Activated CD4-positive, alpha-beta T cell treated with anti-CD3 and anti-CD28 coated beads, Interleukin-2, amount 10 ng/mL, durations not matched to agents 24 days and 14 days (primary cell): Measurements from ENCODE around the gene SMAD6. TPM values are rescaled to one million over a fixed set of nuclear protein-coding genes. Genes with fewer than 3 reads are reported as not detected.

Experiments
- DNase-seq: peaks from one replicate; pipeline ENCODE4 v3.0.0; 2022
- H3K27ac Mint-ChIP-seq: one replicate; pipeline ENCODE4 v1.8.0; 2022; ENCODE audit warnings: mild to moderate bottlenecking, mixed read lengths
- H3K27me3 Mint-ChIP-seq: one replicate; pipeline ENCODE4 v1.8.0; 2022; ENCODE audit warnings: mixed read lengths
- H3K36me3 Mint-ChIP-seq: one replicate; pipeline ENCODE4 v1.8.0; 2022; ENCODE audit warnings: low read depth, mild to moderate bottlenecking, mixed read lengths
- H3K4me1 Mint-ChIP-seq: one replicate; pipeline ENCODE4 v1.8.0; 2021; ENCODE audit warnings: mixed read lengths
- H3K4me3 Mint-ChIP-seq: one replicate; pipeline ENCODE4 v1.8.0; 2022; ENCODE audit warnings: mild to moderate bottlenecking, moderate library complexity, mixed read lengths
- H3K9me3 Mint-ChIP-seq: one replicate; pipeline ENCODE4 v1.8.0; 2021; ENCODE audit warnings: mixed read lengths
- intact Hi-C: fragments of 100-400 bp; cut with micrococcal nuclease; formaldehyde crosslinking; loops from one replicate; pipeline ENCODE4 v1.15.1; 2023
- total RNA-seq: library from RNA; stranded (reverse); gene quantifications from 2 replicates; pipeline ENCODE4 v1.2.3, GENCODE V29; 2022

Gene SMAD6
- total RNA-seq, 1 donor from 2014 or later = 0.40 TPM

DNA sequence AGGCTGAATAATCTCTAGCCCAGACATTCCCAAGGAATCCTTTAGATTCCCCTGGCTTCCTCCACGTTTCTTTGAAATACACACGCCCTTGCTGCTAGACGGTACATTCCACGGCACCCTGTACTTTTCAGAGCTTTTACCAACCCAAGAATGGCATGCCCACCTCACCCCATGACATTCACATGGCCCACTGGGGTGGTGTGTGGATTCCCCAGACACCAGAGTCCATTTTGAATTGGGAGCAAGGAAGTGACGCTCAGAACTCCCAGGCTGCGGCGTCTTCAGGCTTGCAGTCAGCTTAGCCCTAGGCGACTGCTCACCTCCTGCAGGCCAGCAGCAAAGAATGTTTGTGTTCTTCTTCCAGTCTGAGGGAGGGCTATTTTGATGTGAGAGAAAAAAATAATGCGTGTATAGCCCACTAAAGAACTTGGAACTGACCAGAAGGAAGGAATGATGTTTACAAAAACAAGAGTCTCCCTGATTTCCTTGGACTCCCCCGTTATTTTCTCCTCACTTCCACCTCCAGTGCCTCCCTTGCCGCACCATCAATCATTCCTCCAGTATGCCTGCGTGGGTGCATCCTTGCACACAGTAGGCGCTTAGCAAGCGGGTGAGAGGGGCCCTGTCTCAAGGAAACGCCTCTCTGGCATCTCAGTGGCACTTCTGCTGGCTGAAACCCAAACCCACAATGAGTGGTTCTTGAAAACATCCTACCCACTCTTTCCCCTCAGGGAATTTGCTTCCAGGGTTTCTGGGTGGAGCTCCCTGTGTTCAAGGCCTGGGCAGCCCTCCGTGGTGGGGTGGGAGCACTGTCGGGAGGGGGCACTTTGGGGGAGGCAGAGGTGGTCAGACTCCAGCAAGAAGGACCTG lies 59.9 kb downstream of the SMAD6 start:
- Mint-ChIP-seq H3K9me3 (no peaks in the 10 kb centered on the region), H3K36me3 (no peaks in the 10 kb centered on the region), H3K27me3 (peaks cover 41% of the 10 kb centered on the region), H3K27ac (no peak overlapping the region), H3K4me1 (peaks cover 5% of the 10 kb centered on the region), H3K4me3 (no peak overlapping the region)
- no peak for DNase-seq
- intact Hi-C loops = no loop called here

- intact Hi-C loops = no loop called here
- DNase-seq = no peak
- Mint-ChIP-seq H3K36me3 (no peaks in the 10 kb centered on the region), H3K9me3 (no peaks in the 10 kb centered on the region), H3K4me3 (no peak overlapping the region), H3K27me3 (peaks cover 44% of the 10 kb centered on the region), H3K27ac (no peak overlapping the region), H3K4me1 (peaks cover 5% of the 10 kb centered on the region)
These were observed 61.4 kb downstream of the SMAD6 start for GRCh38 chr15:66763186-66764071.

DNA sequence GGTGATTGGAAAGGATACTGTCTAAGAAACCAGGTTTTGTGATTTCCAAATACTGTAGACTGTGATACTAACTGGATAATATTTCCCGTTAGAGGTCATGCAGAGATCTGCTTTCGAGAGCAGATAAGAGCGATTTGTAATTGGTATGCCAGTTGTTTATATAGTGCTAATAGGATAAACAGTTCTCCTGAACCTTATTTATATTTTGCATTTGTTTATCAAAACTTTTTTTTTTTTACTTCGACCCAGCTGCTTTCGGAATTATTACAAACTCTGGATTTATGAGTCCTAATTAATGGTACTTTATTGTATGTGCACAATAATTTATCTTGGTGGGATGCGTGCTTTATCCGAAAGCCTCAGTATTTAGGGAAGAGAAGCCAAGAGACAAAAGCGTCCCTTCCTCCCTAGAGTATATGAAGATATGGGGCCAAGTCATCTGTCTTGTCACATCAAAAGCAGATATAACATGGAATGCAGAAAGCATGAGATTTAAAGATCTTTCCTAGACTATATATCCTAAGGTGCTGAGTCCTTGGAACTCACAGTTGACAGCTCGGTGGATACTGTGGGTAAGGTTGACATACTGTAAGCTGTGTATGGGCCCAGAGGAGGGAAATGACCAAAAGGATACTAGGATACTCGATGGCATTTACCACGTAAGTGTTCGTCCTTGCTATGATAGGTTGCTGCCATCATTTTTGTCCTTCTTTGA lies 62.2 kb downstream of the SMAD6 start:
- Mint-ChIP-seq H3K4me1 (peaks cover 5% of the 10 kb centered on the region), H3K9me3 (no peaks in the 10 kb centered on the region)
- intact Hi-C loops = no loop called here

GRCh38 chr15:66765478-66766281 lies 63.6 kb downstream of the SMAD6 start:
- DNase-seq = no peak
- H3K4me3 Mint-ChIP-seq = no peak overlapping the region
- no peak overlapping the region for H3K27ac Mint-ChIP-seq
- H3K27me3 Mint-ChIP-seq = peaks cover 39% of the 10 kb centered on the region
- no peaks in the 10 kb centered on the region for H3K36me3 Mint-ChIP-seq
- intact Hi-C loops = no loop called here
- peaks cover 5% of the 10 kb centered on the region for H3K4me1 Mint-ChIP-seq
- no peaks in the 10 kb centered on the region for H3K9me3 Mint-ChIP-seq

More for the DNA sequence above, 62.2 kb downstream of the SMAD6 start:
- Mint-ChIP-seq H3K36me3 (no peaks in the 10 kb centered on the region), H3K27me3 (peaks cover 46% of the 10 kb centered on the region), H3K4me3 (no peak overlapping the region), H3K27ac (no peak overlapping the region)
- DNase-seq = no peak

GRCh38 chr15:66766282-66767230 lies 64.5 kb downstream of the SMAD6 start:
- H3K4me3 Mint-ChIP-seq = no peak overlapping the region
- H3K27me3 Mint-ChIP-seq = peaks cover 39% of the 10 kb centered on the region
- DNase-seq = no peak
- peaks cover 5% of the 10 kb centered on the region for H3K4me1 Mint-ChIP-seq
- no peaks in the 10 kb centered on the region for H3K36me3 Mint-ChIP-seq
- no peak overlapping the region for H3K27ac Mint-ChIP-seq
- intact Hi-C loops = no loop called here
- no peaks in the 10 kb centered on the region for H3K9me3 Mint-ChIP-seq

GRCh38 chr15:66767240-66767659 lies 65.2 kb downstream of the SMAD6 start:
- no peak overlapping the region for H3K4me3 Mint-ChIP-seq
- intact Hi-C loops = no loop called here
- H3K36me3 Mint-ChIP-seq = no peaks in the 10 kb centered on the region
- H3K27ac Mint-ChIP-seq = no peak overlapping the region
- H3K27me3 Mint-ChIP-seq = peaks cover 39% of the 10 kb centered on the region
- H3K4me1 Mint-ChIP-seq = peaks cover 5% of the 10 kb centered on the region
- no peak for DNase-seq
- no peaks in the 10 kb centered on the region for H3K9me3 Mint-ChIP-seq

DNA sequence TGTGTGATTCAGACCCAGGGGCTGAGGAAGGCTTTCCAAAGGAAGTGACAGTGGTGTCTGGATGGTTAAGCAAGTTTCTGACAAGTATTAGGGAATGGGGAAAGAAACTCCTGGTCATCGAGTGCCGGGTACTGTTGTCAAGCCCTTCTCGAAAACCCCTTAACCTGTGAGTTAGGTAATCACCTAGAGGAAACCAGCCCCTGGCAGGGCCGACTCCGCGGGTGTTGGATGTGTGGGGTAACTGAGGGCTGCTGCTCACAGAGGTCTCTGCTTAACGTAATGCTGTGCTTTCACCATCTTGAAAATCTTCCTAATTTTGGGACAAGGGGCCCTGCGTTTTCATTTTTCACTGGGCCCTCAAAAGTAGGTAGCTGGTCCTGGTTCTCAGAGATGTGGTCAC lies 67.0 kb downstream of the SMAD6 start:
- intact Hi-C loops = no loop called here
- Mint-ChIP-seq H3K27ac (no peak overlapping the region), H3K27me3 (peaks cover 32% of the 10 kb centered on the region), H3K9me3 (no peaks in the 10 kb centered on the region), H3K4me3 (no peak overlapping the region), H3K36me3 (no peaks in the 10 kb centered on the region), H3K4me1 (peaks cover 5% of the 10 kb centered on the region)
- DNase-seq = no peak

GRCh38 chr15:66770518-66771350 lies 68.7 kb downstream of the SMAD6 start:
- DNase-seq = no peak
- H3K27me3 Mint-ChIP-seq = peaks cover 18% of the 10 kb centered on the region
- intact Hi-C loops = no loop called here
- H3K4me1 Mint-ChIP-seq = peaks cover under 1% of the 10 kb centered on the region
- no peaks in the 10 kb centered on the region for H3K9me3 Mint-ChIP-seq
- no peak overlapping the region for H3K4me3 Mint-ChIP-seq
- H3K27ac Mint-ChIP-seq = no peak overlapping the region
- no peaks in the 10 kb centered on the region for H3K36me3 Mint-ChIP-seq

DNA sequence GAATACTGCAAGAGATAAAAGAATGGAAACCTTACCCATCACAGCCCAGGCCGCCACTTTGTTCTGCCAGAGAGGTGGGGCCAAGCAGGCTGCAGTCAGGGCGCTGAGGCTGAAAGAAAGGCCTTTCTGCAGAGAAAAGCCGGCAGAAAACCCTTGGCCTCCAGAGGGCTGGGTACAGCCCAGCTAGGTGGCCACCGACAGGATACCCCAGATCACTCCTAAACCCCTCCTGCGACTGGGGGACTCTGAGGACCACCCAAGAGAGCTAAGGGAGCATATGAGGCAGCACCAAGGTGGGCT lies 69.3 kb downstream of the SMAD6 start:
- Mint-ChIP-seq H3K36me3 (no peaks in the 10 kb centered on the region), H3K4me1 (no peaks in the 10 kb centered on the region), H3K27me3 (peaks cover 12% of the 10 kb centered on the region), H3K27ac (no peak overlapping the region), H3K4me3 (no peak overlapping the region), H3K9me3 (no peaks in the 10 kb centered on the region)
- no peak for DNase-seq
- intact Hi-C loops = no loop called here

DNA sequence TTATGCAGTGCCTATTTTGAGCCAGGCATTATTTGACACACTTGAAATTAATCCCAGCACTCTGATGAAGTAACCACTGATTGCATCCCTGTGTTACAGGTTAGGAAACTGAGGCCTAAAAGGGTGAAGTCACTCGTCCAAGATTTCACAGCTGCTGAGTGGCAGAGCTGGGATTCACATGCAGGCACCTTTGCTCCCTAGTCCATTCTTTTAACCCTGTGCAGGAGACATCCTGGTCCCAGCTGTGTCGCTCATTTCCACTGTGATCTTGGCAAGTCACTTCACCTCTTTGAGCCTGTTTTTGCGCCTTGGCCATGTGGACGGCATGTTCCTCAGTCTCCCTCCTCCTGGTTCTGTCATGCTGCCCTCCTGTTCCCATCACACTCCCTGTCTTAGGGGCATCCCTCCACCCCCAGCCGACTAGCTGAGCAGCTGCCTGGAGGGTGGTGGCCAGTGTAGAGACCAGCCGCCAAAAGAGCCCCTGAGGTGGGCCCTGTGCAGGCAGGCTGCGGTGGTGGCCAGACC lies 70.6 kb downstream of the SMAD6 start:
- no peak overlapping the region for H3K4me3 Mint-ChIP-seq
- no peak overlapping the region for H3K27ac Mint-ChIP-seq
- H3K36me3 Mint-ChIP-seq = no peaks in the 10 kb centered on the region
- intact Hi-C loops = no loop called here
- no peak for DNase-seq
- H3K27me3 Mint-ChIP-seq = peaks cover 3% of the 10 kb centered on the region
- H3K9me3 Mint-ChIP-seq = no peaks in the 10 kb centered on the region
- H3K4me1 Mint-ChIP-seq = no peaks in the 10 kb centered on the region

DNA sequence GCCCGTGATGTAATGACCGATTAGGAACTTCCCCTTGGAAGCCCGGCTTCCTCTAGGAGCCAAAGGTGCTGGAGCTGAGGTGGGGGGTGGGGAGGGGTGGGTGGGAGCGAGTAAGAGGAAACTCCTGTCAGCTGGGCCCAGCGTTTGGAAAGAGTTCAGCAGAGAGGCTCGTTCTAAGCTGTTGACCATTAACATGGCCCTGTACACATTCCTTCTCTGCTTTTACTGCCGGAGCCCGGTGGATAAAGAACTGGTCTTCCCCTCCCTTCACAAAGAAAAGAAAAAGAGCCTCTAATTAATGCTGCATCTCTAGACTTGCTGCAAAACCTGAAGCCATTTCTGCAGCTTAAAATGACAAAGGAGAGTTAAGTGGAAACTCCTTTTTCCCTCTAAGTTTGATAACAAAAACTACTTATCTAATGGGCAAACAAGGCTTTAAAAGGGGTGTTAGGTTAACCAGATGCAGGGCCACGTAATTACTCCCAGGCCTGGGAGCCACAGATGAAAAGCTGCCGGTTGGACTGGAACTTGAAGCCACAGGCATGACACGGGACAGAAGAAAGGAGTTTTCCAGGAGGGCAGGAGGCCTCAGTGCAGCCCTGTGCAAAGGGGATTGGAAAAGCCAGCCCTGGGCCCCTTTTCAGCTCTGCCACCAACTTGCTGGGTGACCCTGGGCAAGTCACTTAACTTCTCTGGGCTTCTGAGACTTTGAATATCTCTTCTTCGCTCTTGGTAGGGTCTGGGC lies 71.3 kb downstream of the SMAD6 start:
- Mint-ChIP-seq H3K9me3 (no peaks in the 10 kb centered on the region), H3K4me3 (no peak overlapping the region), H3K36me3 (no peaks in the 10 kb centered on the region), H3K27ac (no peak overlapping the region), H3K4me1 (no peaks in the 10 kb centered on the region), H3K27me3 (peaks cover 3% of the 10 kb centered on the region)
- intact Hi-C loops = no loop called here
- DNase-seq = no peak
